Liver (tissue), 3 donors: ENCODE measurements around the gene FAHD2A.

Experiments
- JUND ChIP-seq, 2 donors: IDR thresholded peaks; 2 replicates each; pipeline ENCODE4 v1.6.1; 2016; ENCODE audit warnings: antibody characterized with exemption in 2 of 2
- REST ChIP-seq: IDR thresholded peaks from 2 replicates; pipeline ENCODE4 v1.6.1; 2016; ENCODE audit warnings: antibody characterized with exemption, mild to moderate bottlenecking
- TF ChIP-seq, protein P1 (sequence below): fragments of 150-350 bp; IDR thresholded peaks from 2 replicates; pipeline ENCODE4 v1.5.1; 2017; ENCODE audit warnings: improper control_type of control experiment, low read depth, low read length; ENCODE audit not compliant: missing input control
- donor health status: healthy.
- donor health status: healthy.

DNA sequence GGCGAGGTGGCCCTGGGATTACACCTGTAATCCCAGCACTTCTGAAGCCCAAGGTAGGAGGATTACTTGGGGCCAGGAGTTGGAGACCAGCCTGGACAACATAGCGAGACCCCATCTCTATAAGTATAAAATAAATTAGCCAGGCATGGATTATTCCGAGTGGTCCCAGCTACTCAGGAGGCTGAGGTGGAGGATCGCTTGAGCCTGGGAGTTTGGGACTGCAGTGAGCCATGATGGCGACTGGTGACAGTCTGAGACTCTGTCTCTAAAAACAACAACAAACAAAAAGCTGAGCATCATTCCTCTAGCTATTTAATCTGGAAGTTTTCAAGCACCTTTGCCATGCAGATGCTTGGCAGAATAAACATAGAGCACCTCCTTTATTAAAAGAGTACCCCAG, 21.8 kb upstream of the FAHD2A start:
- TF ChIP-seq, protein P1, sequence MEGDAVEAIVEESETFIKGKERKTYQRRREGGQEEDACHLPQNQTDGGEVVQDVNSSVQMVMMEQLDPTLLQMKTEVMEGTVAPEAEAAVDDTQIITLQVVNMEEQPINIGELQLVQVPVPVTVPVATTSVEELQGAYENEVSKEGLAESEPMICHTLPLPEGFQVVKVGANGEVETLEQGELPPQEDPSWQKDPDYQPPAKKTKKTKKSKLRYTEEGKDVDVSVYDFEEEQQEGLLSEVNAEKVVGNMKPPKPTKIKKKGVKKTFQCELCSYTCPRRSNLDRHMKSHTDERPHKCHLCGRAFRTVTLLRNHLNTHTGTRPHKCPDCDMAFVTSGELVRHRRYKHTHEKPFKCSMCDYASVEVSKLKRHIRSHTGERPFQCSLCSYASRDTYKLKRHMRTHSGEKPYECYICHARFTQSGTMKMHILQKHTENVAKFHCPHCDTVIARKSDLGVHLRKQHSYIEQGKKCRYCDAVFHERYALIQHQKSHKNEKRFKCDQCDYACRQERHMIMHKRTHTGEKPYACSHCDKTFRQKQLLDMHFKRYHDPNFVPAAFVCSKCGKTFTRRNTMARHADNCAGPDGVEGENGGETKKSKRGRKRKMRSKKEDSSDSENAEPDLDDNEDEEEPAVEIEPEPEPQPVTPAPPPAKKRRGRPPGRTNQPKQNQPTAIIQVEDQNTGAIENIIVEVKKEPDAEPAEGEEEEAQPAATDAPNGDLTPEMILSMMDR: no peak
- TF ChIP-seq JUND (IDR thresholded peaks at IDR 0.05) (no peak), REST (no peak)
